Activated CD4-positive, alpha-beta T cell treated with anti-CD3 and anti-CD28 coated beads, Interleukin-2, Interleukin-6, amounts not matched to agents 100 ng/mL and 50 ng/mL, durations not matched to agents 16 hours and 8 hours (primary cell): ENCODE results near the gene NMU.
"Not testable (repeated sequence)": the region's sequence is repeated elsewhere in the genome, so short reads cannot be mapped to it uniquely, and the experiment has no call there.

Experiments
- DNase-seq: peaks from one replicate; pipeline ENCODE4 v3.0.0-alpha.2; 2020

NMU gene, protein sequence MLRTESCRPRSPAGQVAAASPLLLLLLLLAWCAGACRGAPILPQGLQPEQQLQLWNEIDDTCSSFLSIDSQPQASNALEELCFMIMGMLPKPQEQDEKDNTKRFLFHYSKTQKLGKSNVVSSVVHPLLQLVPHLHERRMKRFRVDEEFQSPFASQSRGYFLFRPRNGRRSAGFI

DNA sequence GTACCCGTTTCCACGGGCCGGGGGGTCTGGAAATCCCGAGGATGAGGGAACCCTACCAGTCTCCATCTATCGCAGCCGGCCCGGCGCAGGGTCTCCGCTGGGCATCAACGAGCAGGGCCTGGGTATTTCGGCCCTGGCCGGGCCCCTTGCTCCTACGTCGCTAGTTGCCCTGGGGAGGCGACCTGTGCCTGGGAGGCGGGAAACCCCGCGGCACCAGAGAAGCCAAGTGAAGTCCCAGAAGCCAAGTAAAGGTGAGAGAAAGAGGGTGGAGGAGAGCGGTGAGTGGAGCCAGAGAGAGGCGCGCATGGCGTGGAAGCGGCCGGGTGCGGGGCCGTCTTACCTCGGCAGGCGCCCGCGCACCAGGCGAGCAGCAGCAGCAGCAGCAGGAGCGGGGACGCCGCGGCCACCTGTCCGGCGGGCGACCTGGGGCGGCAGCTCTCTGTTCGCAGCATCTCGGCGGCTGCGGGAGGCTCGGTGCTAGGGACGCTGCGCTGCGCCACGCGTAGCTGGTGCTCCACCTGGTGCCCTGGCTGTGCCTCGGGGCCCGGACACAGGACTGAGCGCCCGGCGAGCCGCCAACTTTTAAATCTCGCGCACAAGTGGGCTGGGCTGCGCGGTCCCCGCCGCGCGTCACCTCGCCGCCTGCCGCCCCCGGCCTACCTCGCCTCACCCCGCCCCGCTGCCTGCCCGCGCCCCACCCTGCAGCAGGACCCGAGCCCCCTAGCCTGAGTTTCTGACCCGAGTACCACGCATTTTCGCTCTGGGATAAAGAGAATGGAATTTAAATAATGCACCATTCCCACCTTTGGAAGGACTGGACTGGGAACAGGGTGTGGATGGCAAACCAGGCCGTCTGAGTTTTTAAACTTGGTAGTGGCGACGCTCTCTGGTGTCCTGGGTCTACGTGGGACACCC is at the start of gene NMU:
Gene NMU (minus strand): TSS at position 558 of the 915 bp plus-strand sequence. CDS start 106 bp downstream, at position 452.
- DNase-seq, result peak; percentile 42

GRCh38 chr4:55684276-55684675 is 48.2 kb upstream of the NMU start:
- no peak for DNase-seq

DNA sequence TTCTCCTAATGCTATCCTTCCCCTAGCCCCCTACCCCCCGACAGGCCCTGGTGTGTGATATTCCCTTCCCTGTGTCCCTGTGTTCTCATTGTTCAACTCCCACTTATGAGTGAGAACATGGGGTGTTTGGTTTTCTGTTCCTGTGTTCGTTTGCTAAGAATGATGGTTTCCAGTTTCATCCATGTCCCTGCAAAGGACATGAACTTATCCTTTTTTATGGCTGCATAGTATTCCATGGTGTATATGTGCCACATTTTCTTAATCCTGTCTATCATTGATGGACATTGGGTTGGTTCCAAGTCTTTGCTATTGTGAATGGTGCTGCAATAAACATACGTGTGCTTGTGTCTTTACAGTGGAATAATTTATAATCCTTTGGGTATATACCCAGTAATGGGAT is 46.7 kb upstream of the NMU start:
- DNase-seq, result not testable (repeated sequence)

DNA sequence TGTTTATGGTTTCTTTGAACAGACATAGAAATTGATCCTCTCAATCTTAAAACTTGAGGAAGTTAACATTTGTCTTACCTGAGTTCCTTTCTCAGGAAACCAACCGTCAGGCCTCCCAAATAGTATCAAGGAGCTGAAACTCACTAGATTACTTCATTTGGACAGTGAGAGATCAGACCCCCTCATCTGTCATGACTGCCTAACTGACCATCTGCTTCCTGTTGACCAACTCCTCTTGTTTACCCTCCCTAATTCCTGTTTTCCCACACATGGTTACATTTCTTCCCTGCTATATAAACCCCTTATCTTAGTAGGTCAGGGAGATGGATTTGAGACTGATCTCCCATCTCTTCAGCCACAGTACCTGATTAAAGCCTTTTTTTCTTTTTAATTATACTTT is 46.2 kb upstream of the NMU start:
- no peak for DNase-seq

- no peak for DNase-seq
These were observed 45.3 kb upstream of the NMU start for GRCh38 chr4:55681430-55681829.

- no peak for DNase-seq
These were observed 39.2 kb upstream of the NMU start for GRCh38 chr4:55675196-55675793.

- no peak for DNase-seq
These were observed 37.3 kb upstream of the NMU start for GRCh38 chr4:55673424-55673823.

- no peak for DNase-seq
These were observed 35.6 kb upstream of the NMU start for GRCh38 chr4:55671667-55672066.

- no peak for DNase-seq
These were observed 34.6 kb upstream of the NMU start for GRCh38 chr4:55670695-55671094.

DNA sequence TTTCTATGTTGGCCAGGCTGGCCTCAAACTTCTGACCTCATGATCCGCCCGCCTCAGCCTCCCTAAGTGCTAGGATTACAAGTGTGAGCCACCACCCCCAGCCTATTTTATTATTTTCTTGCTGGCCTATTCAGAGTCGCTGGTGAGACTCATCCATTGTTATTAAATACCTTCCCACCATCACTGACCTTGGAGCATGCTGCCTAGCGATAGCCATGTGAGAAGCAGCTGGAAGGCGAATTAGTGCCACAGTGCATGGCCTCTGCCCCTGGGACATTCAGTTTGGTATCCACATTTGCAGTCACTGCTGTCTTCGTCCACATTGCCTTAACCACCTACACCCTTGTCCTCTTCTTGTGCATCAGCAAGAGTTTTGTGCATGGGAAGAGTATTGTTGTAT is 32.4 kb upstream of the NMU start:
- no peak for DNase-seq

DNA sequence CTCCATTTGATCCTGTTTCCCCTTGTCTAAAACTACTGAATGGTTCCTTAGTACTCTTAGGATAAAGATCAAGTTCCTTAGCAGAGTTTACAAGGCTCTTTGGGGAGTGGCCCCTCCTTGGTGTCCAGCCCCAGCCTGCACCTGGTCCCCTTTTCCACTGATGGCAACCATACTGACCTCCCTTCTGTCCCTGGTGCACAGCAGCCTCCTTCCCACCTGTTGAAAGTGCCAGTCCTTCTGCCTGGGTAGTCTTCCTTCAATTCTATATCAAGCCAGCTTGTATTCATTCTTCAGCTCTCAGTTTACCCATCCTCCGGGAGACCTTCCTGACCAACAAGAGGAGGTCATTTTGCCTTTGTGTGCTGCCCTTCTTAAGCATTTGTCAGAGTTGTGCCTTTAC is 30.4 kb upstream of the NMU start:
- DNase-seq, result no peak

DNA sequence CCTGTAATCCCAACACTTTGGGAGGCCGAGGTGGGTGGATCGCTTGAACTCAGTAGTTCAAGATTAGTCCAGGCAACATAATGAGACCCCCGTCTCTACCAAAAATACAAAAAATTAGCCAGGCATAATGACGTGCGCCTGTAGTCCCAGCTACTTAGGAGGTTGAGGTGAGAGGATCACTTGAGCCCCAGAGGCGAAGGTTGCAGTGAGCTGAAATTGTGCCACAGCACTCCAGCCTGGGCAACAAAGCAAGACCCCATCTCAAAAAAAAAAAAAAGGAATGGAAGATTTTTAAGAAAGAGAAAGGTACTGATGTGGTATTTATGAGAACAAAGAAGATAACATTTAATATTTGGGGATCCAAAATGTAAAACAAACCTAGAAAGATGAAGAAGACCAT is 27.0 kb upstream of the NMU start:
- no peak for DNase-seq

GRCh38 chr4:55661398-55662056 is 25.4 kb upstream of the NMU start:
- no peak for DNase-seq

DNA sequence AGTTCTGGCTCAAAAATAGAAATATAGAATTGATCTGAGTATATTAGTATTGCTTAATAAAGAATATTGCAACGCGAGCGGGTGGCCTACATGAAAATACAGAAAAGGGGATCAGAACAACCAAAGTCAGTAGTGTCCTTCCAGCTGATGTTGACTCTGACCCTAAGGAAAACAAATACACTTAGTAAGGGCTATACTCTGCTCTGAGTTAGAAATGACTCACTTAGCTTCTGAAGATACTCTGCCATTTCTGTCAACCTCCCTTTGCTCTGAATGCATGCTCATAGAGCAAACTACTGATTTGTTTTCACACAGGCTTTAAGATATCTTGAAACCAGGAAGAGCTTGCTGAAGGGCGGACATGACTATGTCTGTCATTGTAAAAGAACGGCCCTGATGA is 22.6 kb upstream of the NMU start:
- DNase-seq, result no peak

GRCh38 chr4:55654131-55654530 is 18.0 kb upstream of the NMU start:
- DNase-seq, result no peak

DNA sequence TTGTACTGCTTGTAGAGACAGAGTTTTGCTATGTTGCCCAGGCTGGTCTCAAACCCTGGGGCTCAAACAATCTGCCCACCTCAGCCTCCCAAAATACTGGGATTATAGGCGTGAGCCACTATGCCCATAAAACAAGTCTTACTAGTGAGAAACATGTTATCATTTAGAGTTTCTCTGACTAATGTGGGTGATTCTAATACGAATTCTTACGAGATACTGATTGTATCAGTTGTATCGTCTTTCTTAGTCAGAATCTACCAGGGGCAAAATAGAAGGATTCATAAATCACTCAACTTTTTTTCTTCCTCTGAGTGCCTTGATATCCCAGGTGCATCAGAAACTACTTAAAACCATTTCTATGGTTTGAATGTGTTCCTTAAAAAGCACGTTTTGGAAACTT is 14.4 kb upstream of the NMU start:
- no peak for DNase-seq

GRCh38 chr4:55637272-55637820 is 1.2 kb upstream of the NMU start:
- DNase-seq, result no peak

DNA sequence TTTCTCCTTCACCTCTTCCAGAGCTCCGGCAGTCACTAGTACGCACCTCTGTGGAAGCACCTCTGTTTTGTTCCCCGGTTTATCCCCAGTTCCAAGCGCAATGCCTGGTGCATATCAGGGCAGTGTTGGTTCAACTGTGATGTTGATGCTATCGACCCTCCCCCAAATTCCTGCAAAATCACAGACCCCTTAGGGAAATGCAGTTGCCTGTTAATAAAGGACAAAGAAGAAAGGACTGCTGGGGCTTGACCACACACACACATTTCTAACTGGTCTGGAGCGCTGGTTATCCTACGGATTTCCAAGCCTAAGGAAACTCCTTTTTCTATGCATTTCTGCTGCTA is 530 bp upstream of the NMU start:
- DNase-seq, result no peak

DNA sequence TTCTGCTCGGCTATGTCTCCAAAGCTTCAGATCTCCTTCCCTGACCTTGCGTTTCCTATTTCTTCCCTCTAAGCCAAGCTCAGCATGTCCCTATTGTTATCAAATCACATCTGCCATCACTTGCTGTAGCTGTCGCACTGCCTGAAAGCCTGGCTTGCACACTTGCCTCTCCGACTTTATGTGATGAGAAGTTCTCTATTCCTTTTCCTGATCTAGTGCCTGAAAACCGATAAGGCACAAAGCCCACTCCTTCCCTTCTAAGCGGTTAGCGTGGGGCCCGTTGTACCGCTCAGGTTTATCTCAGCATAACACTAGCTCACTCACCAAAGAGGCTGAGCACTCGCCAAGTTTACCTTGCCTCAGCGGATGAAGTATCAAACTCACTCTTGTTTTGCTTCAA is 816 bp downstream of the NMU start:
- DNase-seq, result no peak

- no peak for DNase-seq
These were observed 1.5 kb downstream of the NMU start for GRCh38 chr4:55634417-55635128.

DNA sequence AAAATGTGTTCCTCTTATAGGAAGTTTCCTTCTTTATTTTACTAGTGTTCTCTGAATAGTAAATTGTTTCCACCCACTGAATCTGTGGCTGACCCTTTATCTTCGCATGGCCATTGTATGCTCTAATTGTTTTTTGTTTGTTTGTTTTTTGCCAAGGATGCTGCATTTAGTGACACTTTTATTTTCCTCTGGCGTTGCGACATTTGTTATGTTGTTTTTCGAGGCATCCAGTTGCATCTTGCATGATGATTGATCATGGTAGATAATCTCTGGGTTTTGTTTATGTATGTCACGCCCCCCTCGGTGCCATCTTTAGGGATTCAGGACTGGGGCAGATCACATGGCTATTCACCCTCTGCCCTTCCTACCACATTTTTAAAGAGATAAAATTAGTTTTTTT is 2.2 kb downstream of the NMU start:
- no peak for DNase-seq

GRCh38 chr4:55625835-55626234 is 10.3 kb downstream of the NMU start:
- no peak for DNase-seq

DNA sequence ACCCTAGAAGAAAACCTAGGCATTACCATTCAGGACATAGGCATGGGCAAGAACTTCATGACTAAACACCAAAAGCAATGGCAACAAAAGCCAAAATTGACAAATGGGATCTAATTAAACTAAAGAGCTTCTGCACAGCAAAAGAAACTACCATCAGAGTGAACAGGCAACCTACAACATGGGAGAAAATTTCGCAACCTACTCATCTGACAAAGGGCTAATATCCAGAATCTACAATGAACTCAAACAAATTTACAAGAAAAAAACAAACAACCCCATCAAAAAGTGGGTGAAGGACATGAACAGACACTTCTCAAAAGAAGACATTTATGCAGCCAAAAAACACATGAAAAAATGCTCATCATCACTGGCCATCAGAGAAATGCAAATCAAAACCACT is 12.0 kb downstream of the NMU start:
- DNase-seq, result not testable (repeated sequence)
